HG02623 (cell line): ENCODE measurements around the gene LRRC32.

Experiments used
- ATAC-seq: cut with Tn5 transposase; IDR thresholded peaks from one replicate; pipeline ENCODE4 v1.9.1; 2021; ENCODE audit warnings: moderate library complexity; ENCODE audit not compliant: unreplicated experiment

Gene LRRC32

DNA sequence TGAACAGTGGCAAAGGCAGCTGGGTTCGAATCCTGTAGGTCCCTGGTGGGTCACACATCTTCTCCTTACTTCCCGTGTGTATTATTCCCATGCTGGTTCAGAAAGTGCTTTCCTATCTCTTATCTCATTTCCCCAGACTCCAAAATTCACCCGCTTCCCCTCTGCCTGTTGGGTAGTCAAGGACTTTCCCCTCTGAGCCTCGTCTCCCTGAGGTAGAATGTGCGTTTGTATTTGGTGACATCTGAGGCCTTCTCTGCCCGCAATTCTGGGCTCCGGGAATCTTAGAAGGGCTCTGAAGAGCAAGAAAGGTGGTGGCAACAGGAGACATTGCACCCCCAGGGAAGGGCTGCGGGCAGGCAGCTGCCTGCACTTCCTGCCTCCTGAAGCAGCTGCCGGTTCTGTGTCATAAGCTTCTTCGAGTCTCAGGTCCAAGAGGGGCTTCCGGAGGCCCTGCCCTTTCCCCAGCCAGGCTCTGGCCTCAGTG is 5.9 kb downstream of the LRRC32 start:
- no peak for ATAC-seq

GRCh38 chr11:76663912-76664440 is 6.6 kb downstream of the LRRC32 start:
- no peak for ATAC-seq

DNA sequence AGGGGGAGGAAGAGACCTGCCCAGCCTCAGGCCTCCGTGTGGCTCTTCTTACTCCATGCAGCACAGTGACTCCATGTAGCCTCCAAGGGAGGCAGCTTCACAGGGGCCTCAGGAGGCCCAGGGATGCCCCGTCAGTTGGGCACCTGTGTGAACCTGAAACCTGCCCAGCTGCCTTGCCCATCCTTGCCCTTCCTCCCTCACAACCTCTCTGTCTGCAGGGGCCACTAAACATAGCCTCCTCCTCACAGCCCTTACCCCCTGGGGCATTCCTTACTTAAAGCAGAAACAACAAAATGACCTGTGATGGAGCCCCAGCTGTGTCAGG is 7.1 kb downstream of the LRRC32 start:
- no peak for ATAC-seq

GRCh38 chr11:76662656-76663485 is 7.7 kb downstream of the LRRC32 start:
- no peak for ATAC-seq

- ATAC-seq, result no peak
These were observed 8.6 kb downstream of the LRRC32 start for GRCh38 chr11:76661834-76662434.

DNA sequence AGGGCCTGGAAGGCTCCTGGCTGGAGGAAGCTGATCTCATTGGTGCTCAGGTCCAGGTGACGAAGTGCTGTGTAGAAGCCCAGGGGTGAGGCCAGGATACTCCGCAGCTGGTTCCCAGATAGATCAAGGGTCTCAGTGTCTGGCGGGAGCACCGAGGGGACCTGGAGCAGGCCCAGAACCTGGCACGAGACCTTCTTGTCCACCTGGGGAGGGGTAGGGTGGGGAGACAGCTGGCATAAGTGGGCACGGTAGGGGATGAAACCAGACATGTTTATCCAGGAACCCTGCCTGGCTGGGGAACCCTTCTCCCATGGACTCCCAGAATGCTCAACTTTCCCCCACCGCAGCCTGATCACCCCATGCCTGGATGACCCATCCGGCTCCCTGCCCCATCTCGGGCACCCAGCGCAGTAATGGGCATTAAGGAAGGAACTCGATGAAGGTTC is 9.2 kb downstream of the LRRC32 start:
- no peak for ATAC-seq

DNA sequence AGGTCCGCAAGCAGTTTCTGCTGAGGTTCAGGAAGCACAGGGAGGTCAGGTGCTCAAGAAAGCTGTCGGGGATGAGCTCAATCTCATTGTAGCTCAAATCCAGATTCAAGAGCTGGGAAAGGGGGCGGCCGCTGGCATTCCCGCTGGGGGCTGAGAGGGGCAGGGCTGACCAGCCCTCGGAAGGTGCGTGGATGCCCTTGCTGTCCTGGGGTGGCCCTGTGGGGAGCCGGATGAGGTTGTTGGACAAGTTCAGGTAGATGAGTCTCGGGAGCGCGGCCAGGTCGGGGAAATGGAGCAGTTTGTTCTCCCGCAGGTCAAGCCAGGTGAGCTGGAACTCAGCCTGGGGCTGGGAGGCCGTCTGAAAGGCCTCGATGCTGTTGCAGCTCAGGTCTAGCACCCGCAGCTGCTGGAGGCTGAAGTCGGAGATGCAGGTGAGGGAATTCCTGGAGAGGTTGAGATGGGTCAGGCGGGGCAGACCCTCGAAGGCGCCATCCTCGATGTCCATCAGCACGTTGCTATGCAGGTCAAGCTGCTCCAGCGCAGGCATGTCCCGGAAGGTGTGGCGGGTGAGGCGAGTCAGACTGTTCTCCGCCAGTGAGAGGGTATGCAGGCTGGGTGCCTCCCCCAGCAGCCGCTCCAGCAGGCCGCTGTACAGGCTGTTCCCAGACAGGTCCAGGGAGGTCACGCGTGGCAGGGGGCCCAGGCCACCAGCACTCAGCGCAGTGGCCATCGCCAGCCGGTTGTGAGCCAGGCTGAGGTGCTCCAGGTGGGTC is 9.8 kb downstream of the LRRC32 start:
- ATAC-seq, result no peak

DNA sequence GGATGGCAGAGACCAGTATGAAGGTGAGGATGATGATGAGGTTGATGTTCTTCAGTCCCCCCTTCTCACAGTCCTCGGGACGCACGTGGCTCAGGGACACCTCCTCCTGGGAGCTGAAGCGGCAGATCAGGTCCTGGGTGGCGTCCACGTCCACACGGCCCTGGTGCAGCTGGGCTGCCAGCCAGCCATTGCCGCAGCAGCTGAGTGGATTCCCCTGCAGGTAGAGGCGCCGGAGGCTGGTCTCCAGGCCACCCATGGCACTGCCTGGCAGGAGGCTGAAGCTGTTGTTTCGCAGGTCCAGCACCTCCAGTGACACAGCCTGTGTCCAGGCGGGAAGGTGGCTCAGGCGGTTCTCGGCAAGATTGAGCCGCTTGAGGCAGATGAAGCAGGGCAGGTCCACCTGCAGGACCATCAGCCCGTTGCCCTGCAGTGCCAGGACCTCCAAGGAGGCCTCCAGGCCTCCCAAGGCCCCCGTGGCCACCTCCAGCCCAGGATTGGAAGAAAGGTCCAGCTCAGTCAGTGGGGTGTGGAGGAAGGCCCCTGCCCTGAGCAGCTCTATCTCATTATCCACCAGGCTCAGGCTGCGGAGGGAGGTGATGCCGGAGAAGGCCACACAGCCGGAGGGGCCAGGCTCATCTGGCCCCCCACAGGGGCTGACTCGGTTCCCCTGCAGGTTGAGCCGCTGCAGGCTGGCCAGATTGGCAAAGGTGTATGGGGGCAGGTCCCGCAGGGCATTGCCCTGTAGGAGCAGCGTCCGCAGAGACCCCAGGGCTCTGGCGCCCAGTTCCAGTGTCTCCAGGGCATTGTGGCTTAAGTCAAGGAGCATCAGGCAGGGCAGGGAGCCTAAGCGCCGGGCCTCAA is 10.6 kb downstream of the LRRC32 start:
- ATAC-seq, result no peak

GRCh38 chr11:76658651-76659650 is 11.6 kb downstream of the LRRC32 start:
- ATAC-seq, result no peak

- ATAC-seq, result no peak
These were observed 12.3 kb downstream of the LRRC32 start for GRCh38 chr11:76658231-76658630.

DNA sequence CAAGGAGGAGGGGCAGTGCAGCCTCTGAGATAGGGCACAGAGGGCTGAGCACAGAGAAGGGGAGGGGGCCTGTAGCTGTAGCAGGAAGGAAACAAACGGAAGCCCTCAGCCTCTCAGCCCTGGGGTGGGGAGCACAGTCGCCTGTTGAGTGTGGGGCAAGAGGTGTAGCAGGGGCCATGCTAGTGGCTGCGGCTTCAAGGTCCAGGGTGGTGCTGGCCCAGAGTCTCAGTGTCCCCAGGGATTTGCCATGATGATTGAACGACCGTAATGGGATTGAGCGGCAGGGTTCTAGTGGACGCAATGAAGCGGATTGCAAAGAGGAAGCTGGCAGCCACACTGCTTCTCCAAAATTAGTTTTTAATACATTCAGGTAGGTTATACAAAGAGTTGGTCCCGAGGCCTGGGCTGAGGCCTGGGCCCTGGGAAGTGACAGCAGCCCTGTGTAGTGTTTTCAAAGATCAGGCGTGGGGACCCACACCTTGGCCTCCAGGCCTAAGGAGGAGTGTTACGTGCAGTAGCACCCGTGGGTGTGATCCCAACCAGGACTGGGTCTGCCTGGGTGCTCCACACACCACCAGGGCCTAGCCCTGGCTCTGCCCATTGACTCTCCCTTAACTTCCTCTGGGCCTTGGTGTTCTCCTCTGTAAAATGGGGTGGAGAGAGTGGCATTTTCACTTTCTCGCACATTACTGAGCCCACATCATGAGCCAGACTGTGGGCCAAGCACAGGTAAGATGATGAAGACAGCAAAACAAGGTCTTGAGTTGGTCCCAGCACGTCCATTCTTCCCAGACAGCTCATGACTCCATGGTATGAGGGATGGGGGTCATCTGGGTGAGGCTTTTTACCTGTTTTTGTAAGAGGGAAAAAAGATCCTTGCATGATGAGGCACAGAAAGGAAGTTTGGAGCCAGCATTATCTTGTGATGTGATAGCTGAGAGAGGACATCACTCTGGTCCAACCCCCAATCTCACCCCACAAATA is 13.1 kb downstream of the LRRC32 start:
- ATAC-seq, result no peak

GRCh38 chr11:76656571-76657081 is 13.9 kb downstream of the LRRC32 start:
- ATAC-seq, result no peak

GRCh38 chr11:76656050-76656531 is 14.5 kb downstream of the LRRC32 start:
- ATAC-seq, result no peak

GRCh38 chr11:76655501-76656049 is 15.0 kb downstream of the LRRC32 start:
- ATAC-seq, result no peak

- ATAC-seq, result no peak
These were observed 15.6 kb downstream of the LRRC32 start for GRCh38 chr11:76654980-76655379.

GRCh38 chr11:76654298-76654851 is 16.2 kb downstream of the LRRC32 start:
- ATAC-seq, result no peak

DNA sequence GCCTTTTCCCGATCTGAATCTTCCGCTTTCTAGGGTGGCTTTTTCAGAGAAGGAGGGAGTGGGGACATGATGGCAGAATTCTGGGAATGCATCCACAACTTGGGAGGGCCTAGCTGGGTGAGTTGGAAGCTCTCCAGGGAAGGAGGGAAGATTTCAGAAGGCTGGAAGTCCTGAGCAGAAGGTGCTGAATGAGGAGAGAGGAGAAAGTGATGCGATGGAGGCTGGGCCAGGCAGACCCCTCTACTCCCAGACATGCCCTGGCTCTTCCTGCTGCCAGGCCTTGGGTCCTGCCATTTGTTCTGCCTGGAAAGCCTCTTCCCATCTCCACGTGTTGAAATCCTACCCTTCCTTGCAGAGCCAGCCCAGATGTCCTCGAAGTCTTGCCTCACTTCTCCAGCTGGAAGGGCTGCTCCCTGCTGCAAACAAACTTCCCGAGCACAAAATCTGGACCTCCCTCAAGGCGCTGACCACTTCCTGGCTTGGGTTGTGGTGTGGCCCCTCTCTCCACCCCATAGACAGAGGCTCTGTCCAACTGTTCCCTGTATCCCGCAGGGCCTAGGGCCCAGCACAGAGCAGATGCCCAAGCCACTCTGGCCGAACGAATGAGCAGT is 16.8 kb downstream of the LRRC32 start:
- no peak for ATAC-seq
